K562 (cell line): ENCODE results near the gene C7.

Experiments
- HDGF ChIP-seq: fragments of 450-650 bp; IDR thresholded peaks from 2 replicates; pipeline ENCODE4 v1.6.1; 2016
- ZNF41 ChIP-seq: fragments of 250-450 bp; sonication (Bioruptor Pico); conservative IDR thresholded peaks from 2 replicates; pipeline ENCODE4 v1.4.0; 2020; ENCODE audit warnings: mild to moderate bottlenecking

DNA sequence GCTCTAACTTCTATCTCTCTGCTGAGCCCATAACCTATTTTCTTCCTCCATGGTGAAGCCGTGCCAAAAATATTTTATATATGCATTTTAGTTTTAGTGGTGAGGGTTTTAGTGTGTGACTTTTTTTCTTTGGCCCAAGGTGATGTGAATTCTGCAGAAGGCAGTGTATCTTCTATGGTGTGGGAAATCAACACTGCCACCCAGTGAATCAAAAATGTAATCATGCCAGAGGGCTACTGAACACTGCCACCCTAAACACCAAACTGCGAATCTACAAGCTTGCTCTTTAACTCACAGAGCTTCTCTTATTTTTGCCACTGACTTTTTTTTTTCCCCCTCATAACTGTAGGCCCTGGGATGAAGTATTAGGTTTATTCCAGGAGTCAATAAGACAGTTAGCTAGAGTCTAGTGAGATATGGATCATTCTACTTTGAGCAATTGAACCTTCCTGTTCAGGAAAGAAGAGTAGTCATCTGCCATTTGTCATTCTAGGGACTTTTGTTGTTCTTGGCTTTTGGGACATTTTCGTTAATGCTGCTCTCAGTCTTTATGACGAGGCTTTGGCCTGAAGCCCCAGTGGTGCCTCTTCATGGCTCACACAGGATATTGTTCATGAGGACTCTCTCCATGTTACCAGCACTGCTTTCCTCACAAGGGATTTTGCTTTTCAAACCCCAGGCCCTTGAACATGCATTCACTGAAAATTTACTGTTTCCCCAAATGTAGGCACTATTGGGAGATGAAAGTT lies 53.1 kb downstream of the C7 start:
- TF ChIP-seq HDGF (no peak), ZNF41 (CRISPR knock-in tag) (no peak)
